AG09319 (cell line): ENCODE measurements around the gene TMEM222.

Experiments
- DNase-seq: peaks from one replicate; pipeline ENCODE4 v3.0.0-alpha.2; 2010; ENCODE audit warnings: low read depth; ENCODE audit errors: extremely low read depth
- CTCF ChIP-seq: IDR thresholded peaks from 2 replicates; pipeline ENCODE4 v1.5.1; 2011; ENCODE audit warnings: low read depth, mild to moderate bottlenecking, inconsistent platforms, low read length, moderate library complexity

TMEM222 gene

GRCh38 chr1:27342778-27343638 is 21.0 kb downstream of the TMEM222 start:
- DNase-seq: no peak

GRCh38 chr1:27343639-27344025 is 21.7 kb downstream of the TMEM222 start:
- no peak for DNase-seq
- no peak for TF ChIP-seq CTCF

More at GRCh38 chr1:27342778-27343638, 21.0 kb downstream of the TMEM222 start:
- TF ChIP-seq CTCF: no peak

DNA sequence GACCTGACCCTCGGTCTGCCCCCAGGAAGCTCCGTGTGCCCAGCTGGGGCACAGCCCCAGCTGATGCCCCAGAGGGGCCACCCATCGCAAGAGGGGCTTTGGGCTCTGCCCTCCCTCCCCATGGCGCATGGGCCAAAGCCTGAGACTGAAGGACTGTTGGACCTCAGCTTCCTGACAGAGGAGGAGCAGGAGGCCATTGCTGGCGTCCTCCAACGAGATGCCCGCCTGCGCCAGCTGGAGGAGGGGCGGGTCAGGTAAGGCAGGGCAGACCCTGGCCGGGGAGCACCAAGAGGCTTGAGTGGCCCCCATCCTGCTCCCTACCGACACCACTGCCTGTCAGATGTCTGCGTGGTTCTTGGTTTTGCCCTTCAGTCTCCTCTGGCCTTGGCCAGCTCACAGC is 23.3 kb downstream of the TMEM222 start:
- no peak for DNase-seq
- TF ChIP-seq CTCF: no peak

DNA sequence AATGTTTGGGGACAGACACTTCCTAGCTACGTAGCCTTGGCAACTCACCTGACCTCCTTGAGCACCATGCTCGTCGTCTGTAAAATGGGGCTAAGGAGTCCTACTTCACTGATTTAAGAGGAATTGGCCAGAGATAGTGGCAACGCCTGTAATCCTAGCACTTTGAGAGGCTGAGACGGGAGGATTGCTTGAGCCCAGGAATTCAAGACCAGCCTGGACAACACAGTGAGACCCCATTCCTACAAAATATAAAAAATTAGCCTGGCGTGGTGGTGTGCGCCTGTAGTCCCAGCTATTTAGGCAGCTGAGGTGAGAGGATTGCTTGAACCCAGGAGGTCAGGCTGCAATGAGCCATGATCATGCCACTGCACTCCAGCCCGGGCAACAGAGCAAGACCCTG is 24.4 kb downstream of the TMEM222 start:
- DNase-seq: no peak
- TF ChIP-seq CTCF: no peak

DNA sequence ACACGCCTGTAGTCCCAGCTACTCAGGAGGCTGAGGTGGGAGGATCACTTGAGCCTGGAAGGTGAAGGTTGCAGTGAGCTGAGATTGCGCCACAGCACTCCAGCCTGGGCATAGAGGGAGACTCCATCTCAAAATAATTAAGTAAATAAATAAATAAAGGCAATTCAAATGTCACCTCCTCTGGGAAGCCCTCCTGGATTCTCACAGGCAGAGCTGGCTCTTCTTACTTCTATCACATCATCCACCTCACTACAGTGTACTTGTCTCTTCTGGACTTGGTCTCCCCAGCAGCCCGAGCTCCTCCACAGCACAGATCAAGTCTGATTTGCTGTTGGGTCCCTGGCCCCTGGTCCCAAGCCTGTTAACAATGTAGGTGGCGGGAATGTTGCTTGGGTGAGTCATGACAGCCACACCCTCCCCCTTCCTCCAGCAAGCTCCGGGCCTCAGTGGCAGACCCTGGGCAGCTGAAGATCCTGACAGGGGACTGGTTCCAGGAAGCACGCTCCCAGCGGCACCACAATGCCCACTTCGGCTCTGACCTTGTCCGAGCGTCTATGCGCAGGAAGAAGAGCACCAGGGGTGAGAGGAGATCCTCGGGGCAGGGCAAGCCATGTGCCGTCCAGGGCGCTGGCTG is 25.1 kb downstream of the TMEM222 start:
- no peak for TF ChIP-seq CTCF
- DNase-seq: no peak

GRCh38 chr1:27348861-27349783 is 27.2 kb downstream of the TMEM222 start:
- TF ChIP-seq CTCF: no peak
- no peak for DNase-seq
